Hematopoietic multipotent progenitor cell treated with erythropoietin and hydrocortisone succinate and interleukin-3 and kit ligand, for 6 days (in vitro differentiated cells): ENCODE measurements around the gene SSR4.
A peak's percentile ranks its signal among the peaks of the same experiment; 100 is the strongest.
"Not testable (repeated sequence)": the region's sequence is repeated elsewhere in the genome, so short reads cannot be mapped to it uniquely, and the experiment has no call there.

ENCODE experiments used
- DNase-seq: peaks from one replicate; pipeline ENCODE4 v3.0.0-alpha.2; 2015

The SSR4 gene

DNA sequence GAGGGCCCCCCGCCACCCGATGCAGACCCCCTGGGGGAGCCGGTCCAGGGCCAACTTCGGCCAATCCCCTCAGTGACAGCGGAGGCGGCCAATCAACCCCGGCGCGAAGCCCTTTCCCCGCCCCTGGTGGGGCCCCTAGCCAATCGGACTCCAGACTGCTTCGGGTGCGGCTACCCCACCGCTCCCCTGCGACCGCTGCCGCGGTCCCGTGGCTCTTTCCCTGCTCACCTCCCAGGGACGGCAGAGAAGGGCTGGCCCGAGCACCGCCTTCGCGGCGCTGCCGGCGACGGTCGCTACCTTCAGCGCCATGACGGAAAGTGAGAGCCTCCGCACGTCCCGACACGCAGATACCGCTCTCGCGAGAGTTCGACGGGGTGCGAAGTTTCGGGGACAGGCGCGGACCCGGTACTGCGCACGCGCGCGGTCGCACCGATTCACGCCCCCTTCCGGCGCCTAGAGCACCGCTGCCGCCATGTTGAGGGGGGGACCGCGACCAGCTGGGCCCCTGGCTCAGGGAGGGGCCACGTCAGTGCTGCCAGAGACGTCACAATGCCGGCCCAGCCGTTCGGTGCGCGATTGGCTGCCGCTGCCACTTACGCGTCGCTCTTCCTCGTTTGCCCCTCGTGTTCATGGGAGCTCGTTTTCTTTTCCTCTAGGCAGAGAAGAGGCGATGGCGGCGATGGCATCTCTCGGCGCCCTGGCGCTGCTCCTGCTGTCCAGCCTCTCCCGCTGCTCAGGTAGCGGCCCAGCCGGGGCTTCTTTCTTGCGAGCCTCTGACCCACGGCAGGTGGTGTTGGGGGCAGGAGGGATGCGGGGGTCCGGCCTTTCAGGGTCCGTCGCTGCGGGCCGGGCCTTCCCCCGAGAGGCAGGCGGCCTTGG lies at the start of gene SSR4, which contains the start of gene IDH3G:
SSR4 (plus strand) TSS at position 651 of the 879 bp plus-strand sequence; CDS start at position 671, 20 bp downstream.
IDH3G (minus strand) TSS at position 358 of the 879 bp plus-strand sequence; CDS start at position 309, 49 bp downstream.
- peak; percentile 94 for DNase-seq

DNA sequence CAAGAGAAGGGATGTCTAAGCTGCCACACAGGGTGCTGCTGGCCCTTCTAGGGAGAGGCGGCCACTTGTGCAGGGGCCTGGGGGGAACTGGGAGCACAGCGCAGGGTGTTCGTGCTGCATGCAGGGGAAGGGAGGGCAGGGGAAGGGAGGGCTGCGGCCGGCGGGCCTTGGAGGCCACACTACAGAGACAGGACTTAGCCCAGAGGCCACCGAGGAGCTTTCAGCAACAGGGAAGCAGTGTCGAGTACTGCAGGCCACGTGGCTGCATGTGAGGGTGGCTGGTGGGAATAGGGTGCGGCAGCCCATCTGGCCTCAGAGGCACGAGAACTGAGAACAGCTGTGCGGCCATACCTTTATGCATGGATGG lies 49.4 kb upstream of the SSR4 start:
- not testable (repeated sequence) for DNase-seq

DNA sequence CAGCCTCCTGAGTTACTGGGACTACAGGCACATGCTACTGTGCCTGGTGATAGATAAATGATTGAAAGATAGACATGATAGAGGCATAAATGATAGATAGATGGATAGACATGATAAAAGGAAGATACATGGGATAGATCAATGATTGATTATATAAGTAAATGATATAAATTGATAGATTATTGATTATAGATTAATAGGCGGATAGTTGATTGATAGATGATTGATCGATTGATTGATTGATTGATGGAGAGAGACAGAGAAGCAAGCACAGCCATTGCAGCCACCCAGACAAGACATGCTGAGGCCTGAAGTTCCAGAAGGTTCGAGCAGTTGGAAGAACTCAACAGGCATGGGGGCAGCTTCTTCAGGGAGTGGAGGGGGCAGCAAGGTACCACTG lies 48.1 kb upstream of the SSR4 start:
- no peak for DNase-seq

DNA sequence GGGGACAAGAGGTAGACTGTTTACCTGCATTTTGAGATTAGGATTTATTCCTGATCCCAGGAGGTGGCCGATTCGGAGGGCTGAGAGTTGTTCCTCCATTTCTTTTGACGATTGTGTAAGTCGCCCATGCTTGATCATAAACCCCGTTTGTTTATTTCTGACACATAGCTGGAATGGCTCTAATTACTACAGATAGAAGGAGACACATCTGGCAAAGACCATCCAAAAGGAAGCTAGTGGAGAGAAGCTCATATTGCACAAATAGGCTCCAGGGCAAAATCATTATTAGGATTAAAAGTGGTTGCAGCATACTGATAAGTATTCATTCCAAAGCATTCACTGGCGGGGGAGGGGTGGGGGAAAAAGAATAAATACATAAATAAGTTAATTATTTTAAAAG lies 47.5 kb upstream of the SSR4 start:
- DNase-seq, result not testable (repeated sequence)

DNA sequence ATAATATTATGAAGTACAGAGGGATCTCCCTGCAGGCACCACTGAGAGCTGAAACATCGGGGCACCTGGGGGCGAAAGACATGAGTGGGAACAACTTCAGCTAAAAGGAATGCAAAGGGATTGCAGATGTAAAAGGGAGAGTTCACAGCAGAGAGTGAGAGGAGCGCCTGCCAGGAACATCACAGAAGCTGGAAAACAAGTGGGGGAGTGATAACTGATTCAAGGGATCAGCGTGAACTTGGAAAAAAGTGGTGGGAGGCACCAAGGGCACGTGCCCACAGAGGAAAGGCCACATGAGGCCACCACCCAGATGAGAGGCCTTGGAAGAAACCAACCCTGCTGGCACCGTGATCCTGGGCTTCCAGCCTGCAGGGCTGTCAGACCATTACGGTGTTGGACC lies 45.5 kb upstream of the SSR4 start:
- not testable (repeated sequence) for DNase-seq

DNA sequence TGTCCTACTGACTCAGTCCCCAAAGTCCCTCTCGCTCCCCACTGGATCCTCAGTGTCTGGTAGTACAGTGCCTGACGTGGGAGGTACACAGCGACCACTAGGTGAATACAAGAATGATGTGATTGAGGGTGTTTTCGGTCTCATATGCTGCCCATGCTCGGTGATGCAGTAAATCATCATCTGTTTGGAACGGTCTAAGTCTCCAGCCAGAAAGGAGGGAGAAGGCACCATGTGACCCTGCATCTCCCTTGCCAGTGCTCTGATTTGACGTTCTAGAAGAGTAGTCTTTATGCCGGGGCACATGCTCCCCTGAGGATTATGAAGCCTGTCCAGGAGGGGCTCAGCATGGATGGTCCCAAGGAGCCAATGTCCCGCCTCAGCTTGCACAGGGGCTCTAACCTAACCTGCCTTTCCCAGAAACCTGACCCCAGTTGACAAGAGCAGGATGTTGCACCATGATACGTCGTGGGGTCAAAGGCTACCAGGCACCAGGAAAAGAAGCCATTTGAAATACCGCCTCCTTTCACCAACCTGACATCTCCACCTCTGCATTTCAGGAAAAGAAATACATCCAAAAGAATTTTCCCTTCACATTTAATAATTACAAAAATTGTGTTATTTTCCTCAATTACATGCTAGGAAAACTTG lies 44.2 kb upstream of the SSR4 start:
- DNase-seq, result no peak

DNA sequence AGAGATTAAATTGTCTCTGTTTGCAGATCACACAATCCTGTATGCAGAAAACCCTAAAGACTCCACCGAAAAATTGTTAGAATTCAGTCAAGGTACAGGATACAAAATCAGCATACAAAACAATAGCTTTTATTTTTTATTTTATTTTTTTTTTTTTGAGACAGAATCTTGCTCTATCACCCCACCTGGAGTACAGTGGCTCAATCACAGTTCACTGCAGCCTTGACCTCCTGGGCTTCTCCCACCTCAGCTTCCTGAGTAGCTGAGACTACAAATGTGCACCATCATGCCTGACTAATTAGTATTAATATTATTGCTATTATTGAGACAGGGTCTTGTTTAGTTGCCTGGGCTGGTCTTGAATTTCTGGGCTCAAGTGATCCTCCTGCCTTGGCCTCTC lies 39.3 kb upstream of the SSR4 start:
- DNase-seq, result no peak

DNA sequence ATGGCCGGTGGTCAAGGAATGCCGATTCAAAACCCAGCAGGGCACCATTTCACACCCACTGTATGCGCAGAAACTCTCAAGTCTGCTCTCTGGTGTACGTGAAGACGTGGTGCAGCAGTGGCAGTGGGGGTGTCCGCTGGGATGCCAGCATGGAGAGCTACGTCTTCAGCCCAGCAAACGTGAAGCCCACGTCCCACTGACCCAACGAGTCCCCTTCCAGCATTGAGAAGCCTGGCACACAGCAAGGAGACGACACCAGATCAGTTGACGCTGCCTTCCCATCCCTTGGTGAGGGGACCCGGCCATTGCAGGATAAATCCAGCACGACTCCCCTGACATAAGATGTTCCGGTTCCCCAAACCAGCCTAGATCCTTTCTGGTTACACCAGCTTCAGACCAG lies 32.6 kb upstream of the SSR4 start:
- DNase-seq, result no peak

DNA sequence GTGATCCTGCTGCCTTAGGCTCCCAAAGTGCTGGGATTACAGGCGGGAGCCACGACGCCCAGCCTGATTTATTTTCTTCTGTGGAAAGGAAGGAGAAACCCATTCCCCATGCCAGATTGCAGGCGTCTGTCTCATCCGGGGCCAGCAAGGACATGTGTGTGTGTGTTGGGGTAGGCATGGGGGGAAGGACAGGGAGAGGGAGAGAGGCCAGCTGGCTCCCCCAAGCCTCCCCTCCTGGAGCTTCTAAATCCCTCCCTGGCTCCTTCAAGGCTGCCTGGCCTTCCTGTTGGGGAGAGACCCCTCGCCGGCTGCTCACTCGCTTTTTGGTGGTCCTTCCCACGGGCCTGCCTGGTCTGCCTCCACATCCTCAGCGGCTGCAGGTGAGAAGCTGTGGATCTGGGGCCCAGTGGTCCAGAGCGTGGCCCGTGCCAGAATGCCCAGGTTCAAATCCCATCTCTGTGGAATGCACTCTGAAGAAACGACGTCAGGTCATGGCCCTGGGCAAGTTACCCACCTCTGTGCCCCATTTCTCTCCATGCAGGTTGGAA lies 31.8 kb upstream of the SSR4 start:
- DNase-seq, result no peak

DNA sequence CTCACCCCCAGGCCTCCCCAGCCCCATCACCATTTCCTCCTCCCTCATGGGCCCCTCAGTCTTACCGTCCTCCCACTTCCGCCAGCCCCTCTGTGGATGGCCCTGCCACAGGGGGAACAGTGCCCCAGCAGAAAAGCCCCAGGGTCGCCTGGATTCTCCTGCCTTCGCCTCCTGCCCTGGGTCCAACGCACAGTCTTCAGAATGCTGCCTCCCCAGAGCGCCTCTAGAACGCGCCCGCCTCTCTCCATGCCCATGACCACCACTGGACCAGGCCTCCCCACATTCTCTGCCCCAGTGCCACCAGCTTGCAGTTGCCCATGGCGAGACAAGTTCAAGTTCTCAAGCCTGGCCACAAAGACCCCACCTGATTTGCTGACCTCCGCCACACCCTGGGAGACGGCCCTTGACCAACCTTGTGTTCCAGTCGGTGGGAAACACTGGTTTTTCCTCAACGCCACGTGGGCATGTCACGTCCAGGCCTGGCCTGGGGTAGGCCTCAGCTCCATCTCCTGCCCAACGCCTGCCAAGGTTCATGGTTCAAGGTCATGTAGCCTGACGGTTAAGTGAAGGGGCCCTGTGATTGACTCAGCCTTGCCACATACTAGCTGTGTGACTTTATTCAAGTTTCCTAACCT lies 31.1 kb upstream of the SSR4 start:
- DNase-seq, result no peak

DNA sequence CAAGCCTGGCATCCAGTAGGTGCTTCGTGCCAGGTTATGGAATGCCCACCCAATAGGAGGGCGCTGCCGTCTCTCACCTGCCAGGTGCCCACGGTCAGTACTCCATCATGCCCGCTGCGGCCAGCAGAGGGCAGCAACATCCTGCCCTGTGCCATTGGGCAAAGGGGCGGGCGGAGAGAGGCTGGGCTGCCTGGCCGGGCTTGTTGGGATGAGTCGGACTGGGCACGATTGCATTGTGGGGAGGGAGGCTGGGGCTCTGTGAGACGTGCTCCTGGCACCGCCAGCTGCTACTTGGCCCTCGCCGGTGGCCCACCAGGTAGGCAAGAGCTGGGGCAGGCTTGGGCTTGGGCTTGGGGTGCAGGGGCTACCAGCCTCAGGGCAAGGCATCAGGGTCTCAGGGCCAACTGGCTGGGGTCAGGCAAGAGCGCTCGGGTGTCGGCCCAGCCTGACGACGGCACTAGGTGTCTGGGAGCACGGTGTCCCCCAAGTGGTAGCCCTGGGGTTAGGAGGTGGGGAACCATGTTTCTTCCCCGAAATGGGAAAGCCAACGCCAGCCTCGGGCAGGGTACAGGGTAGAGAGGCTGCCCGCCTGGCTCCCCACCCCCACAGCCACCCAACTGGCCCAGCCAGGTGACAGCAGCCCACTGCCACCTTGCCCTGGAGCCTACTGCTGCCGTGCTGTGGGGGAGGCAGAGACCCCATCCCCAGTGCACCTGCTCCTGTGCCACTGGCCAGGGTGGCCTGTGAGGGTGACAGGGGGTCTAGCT lies 30.3 kb upstream of the SSR4 start, which contains the start of gene PLXNB3:
PLXNB3 (plus strand) TSS at position 261 of the 767 bp plus-strand sequence. CDS start 1,287 bp downstream, outside the sequence.
- peak; percentile 80 for DNase-seq

DNA sequence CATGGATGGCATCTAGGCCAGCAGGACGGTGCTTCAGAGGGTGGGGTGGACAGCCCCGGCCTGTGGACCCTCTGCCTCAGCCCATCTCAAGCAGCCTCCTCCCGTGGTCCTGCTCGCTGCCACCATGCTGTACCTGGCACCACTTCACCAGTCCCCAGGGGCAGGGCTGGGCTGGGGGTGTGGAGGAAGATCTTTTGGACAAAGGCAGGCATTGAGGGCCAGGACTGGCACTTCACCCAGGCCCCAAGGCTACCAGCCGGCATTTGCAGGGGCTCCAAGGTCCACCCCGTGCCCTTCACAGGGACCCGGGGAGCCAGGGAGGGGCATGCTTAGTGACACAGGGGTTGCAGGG lies 29.7 kb upstream of the SSR4 start:
- DNase-seq, result no peak

DNA sequence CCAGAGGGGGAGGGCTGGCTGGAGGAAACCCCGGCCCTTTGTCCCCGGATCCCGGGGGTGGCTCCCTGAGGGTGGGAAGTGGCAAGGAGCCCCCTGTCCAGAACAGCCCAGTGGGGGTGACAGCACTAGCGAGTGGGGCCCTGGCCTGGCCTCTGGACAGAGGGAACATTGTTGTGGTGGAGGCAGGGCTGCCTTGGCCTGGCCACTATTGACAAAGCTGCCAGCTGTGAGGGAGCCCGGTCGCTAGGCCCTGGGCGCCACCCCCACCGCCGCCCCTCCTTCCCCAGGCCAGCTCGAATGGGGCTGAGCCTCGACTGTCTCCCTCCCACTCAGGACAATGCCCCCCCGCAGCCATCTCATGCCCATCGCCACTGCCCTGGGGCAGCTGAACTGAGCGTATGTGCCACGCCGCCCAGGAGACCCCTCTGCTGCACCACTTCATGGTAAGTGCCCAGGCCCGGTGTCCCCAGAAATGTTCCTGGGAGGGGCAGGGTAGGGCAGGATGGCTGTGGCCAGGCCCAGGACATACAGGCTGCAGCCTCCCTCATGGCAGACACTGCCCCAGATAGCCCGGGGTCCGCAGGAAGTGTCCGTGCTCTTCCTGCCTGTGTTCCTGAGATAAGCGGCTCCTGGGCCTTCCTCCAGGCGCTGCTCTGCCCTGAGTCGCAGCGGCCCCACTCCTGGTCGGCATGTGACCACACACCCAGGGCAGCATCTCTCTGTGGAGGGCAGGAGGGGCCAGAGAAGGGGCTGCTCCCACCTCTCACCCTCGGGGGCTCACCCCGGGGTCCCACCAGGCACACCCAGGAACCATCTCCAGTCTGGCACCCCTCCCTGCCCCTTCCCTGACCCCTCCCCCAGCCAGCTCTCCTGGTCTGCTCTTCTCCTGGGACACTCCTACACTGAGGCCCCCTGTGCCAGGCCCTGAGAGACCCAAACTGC lies 29.1 kb upstream of the SSR4 start:
- peak; percentile 71 for DNase-seq

DNA sequence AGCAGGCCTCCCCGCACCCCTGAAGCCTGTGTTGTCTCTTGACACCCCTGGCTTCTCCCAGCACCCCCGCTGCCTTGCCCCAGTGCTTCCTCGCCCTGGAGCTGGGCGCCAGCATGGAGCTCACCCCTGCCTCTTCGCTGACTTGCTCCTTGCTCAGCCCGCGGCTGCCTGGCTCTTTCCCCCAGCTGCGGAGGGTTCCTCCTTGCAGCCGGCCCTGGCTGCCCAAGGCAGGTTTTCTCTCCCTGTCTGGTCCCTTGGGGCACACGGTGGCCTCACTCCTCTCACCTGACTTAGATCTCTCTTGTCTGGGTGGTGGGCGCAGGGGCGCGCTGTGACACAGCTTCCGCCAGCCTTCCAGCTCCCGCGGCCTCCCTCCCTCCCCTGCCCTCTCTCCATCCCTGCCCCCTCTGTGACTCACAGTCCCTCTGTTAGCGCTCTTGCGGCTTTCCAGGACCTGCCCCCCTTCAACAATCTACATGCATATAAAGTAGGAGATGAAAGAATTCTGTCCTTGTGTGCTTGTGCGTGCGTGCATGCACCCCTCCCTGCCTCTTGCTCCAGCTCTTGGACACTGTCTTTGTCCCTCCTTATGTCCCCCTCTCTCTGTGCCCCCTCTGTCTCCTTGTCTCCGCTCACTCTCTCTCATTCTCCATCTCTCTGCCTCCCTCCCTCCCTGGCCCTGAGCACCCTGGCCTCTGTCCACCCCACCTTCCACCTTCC lies 28.2 kb upstream of the SSR4 start:
- peak; percentile 87 for DNase-seq

DNA sequence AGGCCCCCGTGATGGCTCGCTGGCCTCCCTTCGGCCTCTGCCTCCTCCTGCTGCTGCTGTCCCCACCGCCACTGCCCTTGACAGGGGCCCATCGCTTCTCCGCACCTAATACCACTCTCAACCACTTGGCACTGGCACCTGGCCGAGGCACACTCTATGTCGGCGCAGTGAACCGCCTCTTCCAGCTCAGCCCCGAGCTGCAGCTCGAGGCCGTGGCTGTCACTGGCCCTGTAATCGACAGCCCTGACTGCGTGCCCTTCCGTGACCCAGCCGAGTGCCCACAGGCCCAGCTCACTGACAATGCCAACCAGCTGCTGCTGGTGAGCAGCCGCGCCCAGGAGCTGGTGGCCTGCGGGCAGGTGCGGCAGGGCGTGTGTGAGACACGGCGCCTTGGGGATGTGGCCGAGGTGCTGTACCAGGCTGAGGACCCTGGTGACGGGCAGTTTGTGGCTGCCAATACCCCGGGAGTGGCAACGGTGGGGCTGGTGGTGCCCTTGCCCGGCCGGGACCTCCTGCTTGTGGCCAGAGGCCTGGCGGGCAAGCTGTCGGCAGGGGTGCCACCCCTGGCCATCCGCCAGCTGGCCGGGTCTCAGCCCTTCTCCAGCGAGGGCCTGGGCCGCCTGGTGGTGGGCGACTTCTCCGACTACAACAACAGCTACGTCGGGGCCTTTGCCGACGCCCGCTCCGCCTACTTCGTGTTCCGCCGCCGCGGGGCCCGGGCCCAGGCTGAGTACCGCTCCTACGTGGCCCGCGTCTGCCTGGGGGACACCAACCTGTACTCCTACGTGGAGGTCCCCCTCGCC lies 27.4 kb upstream of the SSR4 start:
- DNase-seq, result no peak

DNA sequence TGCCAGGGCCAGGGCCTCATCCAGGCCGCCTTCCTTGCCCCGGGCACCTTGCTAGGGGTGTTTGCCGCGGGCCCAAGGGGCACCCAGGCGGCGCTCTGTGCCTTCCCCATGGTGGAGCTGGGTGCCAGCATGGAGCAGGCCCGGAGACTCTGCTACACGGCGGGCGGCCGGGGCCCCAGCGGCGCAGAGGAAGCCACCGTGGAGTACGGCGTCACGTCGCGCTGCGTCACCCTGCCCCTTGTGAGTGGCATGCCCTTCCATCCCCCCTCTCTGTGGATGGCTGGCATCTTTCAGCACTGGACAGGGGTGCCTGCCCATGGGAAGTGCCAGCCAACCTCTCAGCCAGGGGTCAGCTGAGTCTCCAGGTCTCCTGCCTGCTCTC lies 26.8 kb upstream of the SSR4 start:
- no peak for DNase-seq

DNA sequence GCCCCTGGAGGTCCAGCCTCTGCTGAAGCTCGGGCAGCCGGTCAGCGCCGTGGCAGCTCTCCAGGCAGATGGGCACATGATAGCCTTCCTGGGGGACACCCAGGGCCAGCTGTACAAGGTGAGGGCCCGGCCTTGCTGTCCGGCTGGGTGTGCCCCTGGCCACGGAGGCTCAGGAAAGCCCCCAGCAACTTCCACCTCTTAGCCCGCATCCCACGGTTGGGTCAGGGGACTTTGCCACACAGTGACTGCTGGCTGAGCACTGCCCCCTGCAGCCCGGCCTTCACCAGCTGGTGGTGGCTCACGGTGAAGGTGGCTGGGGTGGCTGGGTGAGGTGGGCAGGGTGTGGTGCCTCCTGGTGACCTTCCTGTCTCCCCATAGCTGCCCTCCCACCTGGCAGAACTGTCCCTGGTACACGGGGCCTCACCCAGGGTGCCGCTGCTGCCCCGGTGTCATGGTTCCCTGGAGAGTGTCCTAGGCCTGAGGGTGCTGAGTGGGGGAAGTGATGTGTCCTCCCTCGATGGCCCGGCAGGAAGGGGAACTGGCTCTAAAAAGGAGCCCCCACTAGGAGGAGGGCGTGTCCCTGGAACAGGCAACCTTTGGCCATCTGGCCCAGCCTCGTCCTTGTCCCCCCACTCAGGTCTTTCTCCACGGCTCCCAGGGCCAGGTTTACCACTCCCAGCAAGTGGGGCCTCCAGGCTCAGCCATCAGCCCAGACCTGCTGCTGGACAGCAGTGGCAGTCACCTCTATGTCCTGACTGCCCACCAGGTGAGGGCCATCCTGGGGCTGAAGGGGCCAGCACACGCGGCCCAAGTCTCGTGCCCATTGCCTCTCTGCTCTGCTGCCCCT lies 25.9 kb upstream of the SSR4 start:
- no peak for DNase-seq

DNA sequence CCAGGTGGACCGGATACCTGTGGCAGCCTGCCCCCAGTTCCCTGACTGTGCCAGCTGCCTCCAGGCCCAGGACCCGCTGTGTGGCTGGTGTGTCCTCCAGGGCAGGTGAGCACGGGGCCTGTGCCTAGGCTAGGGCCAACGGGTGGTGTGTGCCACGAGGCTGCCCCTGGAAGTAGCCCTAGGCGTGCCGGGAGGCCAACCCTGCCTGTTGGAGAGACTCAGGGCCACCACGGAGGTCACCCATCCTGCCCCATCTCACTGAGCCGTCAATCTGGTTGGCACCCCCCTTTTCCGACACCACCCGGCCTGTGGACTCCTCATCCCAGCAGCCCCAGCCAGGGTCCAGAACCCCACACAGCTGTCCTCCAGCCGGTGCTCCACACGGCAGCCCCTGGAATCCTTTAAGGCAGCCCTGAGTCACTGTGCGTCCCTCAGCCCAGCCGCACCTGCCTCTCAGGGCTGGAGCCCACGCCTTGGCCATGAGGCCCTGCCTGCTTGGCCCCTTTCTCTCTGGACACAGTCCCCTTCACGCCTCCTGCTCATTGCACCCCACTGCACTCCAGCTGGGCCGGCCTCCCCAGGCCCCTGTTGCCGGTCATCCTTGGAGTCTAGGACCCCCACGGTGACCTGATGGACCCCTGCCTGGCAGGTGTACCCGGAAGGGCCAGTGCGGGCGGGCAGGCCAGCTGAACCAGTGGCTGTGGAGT lies 25.2 kb upstream of the SSR4 start:
- no peak for DNase-seq
